MM.1S (cell line): ENCODE measurements around the gene ATP8B1.
A peak's percentile ranks its signal among the peaks of the same experiment; 100 is the strongest.

Source experiments
- DNase-seq: peaks from one replicate; pipeline ENCODE4 v3.0.0-alpha.2; 2015
- H2AFZ ChIP-seq: fragments of 300-600 bp; sonication (generic); 2 replicates; pipeline ENCODE4 v1.6.0; 2016; ENCODE audit warnings: antibody characterized with exemption, low read length
- H3F3A ChIP-seq: fragments of 300-600 bp; sonication (generic); 2 replicates; pipeline ENCODE4 v1.6.1; 2016; ENCODE audit warnings: mild to moderate bottlenecking, antibody characterized with exemption, low read length, moderate library complexity, mixed read lengths; ENCODE audit not compliant: insufficient read depth
- H3K27ac ChIP-seq: fragments of 300-600 bp; sonication (generic); 2 replicates; pipeline ENCODE4 v1.5.1; 2016; ENCODE audit warnings: mild to moderate bottlenecking, low read length
- H3K27me3 ChIP-seq: fragments of 300-600 bp; sonication (generic); replicated peaks from 2 replicates; pipeline ENCODE4 v1.6.0; 2016; ENCODE audit warnings: low read length; ENCODE audit not compliant: insufficient read depth
- H3K36me3 ChIP-seq: fragments of 300-600 bp; sonication (generic); replicated peaks from 2 replicates; pipeline ENCODE4 v1.6.1; 2016; ENCODE audit warnings: mild to moderate bottlenecking, low read length, mixed read lengths; ENCODE audit not compliant: insufficient read depth
- H3K4me1 ChIP-seq: fragments of 300-600 bp; sonication (generic); 2 replicates; pipeline ENCODE4 v1.6.1; 2016; ENCODE audit warnings: low read length, mixed read lengths
- H3K4me2 ChIP-seq: fragments of 300-600 bp; sonication (generic); 2 replicates; pipeline ENCODE4 v1.6.0; 2016; ENCODE audit warnings: low read depth, low read length
- H3K4me3 ChIP-seq: fragments of 300-600 bp; sonication (generic); 2 replicates; pipeline ENCODE4 v1.5.1; 2016; ENCODE audit warnings: low read length, mixed read lengths
- H3K79me2 ChIP-seq: fragments of 300-600 bp; sonication (generic); 2 replicates; pipeline ENCODE4 v1.6.1; 2016; ENCODE audit warnings: mixed run types, low read length, mixed read lengths
- H3K9ac ChIP-seq: fragments of 300-600 bp; sonication (generic); 2 replicates; pipeline ENCODE4 v1.6.1; 2016; ENCODE audit warnings: low read length, mixed read lengths
- H3K9me2 ChIP-seq: fragments of 300-600 bp; sonication (generic); replicated peaks from 2 replicates; pipeline ENCODE4 v1.6.1; 2016; ENCODE audit warnings: mild to moderate bottlenecking, low read length, mixed read lengths; ENCODE audit not compliant: insufficient read depth
- H3K9me3 ChIP-seq: fragments of 300-600 bp; sonication (generic); replicated peaks from 2 replicates; pipeline ENCODE4 v1.6.1; 2016; ENCODE audit warnings: mild to moderate bottlenecking, low read length, mixed read lengths; ENCODE audit not compliant: insufficient read depth
- H4K20me1 ChIP-seq: fragments of 300-600 bp; sonication (generic); 2 replicates; pipeline ENCODE4 v1.6.1; 2016; ENCODE audit warnings: mild to moderate bottlenecking, low read length, moderate library complexity, mixed read lengths; ENCODE audit not compliant: insufficient read depth
- CTCF ChIP-seq: fragments of 300-600 bp; sonication (generic); IDR thresholded peaks from 2 replicates; pipeline ENCODE4 v1.5.1; 2016; ENCODE audit warnings: antibody characterized with exemption, low read length, mixed read lengths
- EZH2 ChIP-seq: fragments of 300-600 bp; sonication (generic); optimal IDR thresholded peaks from 2 replicates; pipeline ENCODE3; 2017; ENCODE audit warnings: low read depth, mild to moderate bottlenecking, antibody characterized with exemption, low read length, mixed read lengths
- EZH2phosphoT487 ChIP-seq: fragments of 300-600 bp; sonication (generic); IDR thresholded peaks from 2 replicates; pipeline ENCODE4 v1.6.1; 2018; ENCODE audit warnings: antibody characterized with exemption, low read length

The ATP8B1 gene

GRCh38 chr18:57836557-57836956 lies 33.4 kb upstream of the ATP8B1 start:
- no peaks in the 10 kb centered on the region for H4K20me1 ChIP-seq
- H3K79me2 ChIP-seq, result no peaks in the 10 kb centered on the region
- H3K4me3 ChIP-seq, result no peak overlapping the region
- H3K36me3 ChIP-seq, result no peaks in the 10 kb centered on the region
- no peak overlapping the region for H3K9ac ChIP-seq
- H3K9me3 ChIP-seq, result no peaks in the 10 kb centered on the region
- TF ChIP-seq CTCF (no peak), EZH2 (no peak), EZH2phosphoT487 (no peak)
- H3K4me2 ChIP-seq, result no peak overlapping the region
- H3K27me3 ChIP-seq, result no peaks in the 10 kb centered on the region
- H3K9me2 ChIP-seq, result no peaks in the 10 kb centered on the region
- no peak overlapping the region for H2AFZ ChIP-seq
- peaks cover 18% of the 10 kb centered on the region for H3F3A ChIP-seq
- no peak overlapping the region for H3K27ac ChIP-seq
- DNase-seq, result no peak
- H3K4me1 ChIP-seq, result peaks cover 7% of the 10 kb centered on the region

- Histone ChIP-seq H3K9me2 (no peaks in the 10 kb centered on the region), H3K4me1 (peaks cover 7% of the 10 kb centered on the region), H3K4me3 (no peak overlapping the region), H3K36me3 (no peaks in the 10 kb centered on the region), H3K27me3 (no peaks in the 10 kb centered on the region), H3K4me2 (no peak overlapping the region), H3K9me3 (no peaks in the 10 kb centered on the region), H2AFZ (no peak overlapping the region), H3K9ac (no peak overlapping the region), H3F3A (peaks cover 18% of the 10 kb centered on the region), H4K20me1 (no peaks in the 10 kb centered on the region), H3K79me2 (no peaks in the 10 kb centered on the region), H3K27ac (no peak overlapping the region)
- no peak for DNase-seq
- no peak for TF ChIP-seq CTCF
- TF ChIP-seq EZH2, result no peak
- TF ChIP-seq EZH2phosphoT487, result no peak
These were observed 32.8 kb upstream of the ATP8B1 start for GRCh38 chr18:57835904-57836303.

GRCh38 chr18:57834616-57835015 lies 31.5 kb upstream of the ATP8B1 start:
- peaks cover 7% of the 10 kb centered on the region for H3K4me1 ChIP-seq
- H3K4me2 ChIP-seq, result peak overlapping the region; percentile 98; the same call in 1 of the 2 replicates
- no peaks in the 10 kb centered on the region for H3K79me2 ChIP-seq
- H3K27ac ChIP-seq, result peak overlapping the region; percentile 97; the same call in 1 of the 2 replicates
- H3K9me3 ChIP-seq, result no peaks in the 10 kb centered on the region
- no peaks in the 10 kb centered on the region for H3K9me2 ChIP-seq
- no peak for TF ChIP-seq CTCF
- no peak for TF ChIP-seq EZH2phosphoT487
- no peak for TF ChIP-seq EZH2
- no peaks in the 10 kb centered on the region for H3K27me3 ChIP-seq
- H4K20me1 ChIP-seq, result no peaks in the 10 kb centered on the region
- H2AFZ ChIP-seq, result no peak overlapping the region
- no peak overlapping the region for H3K9ac ChIP-seq
- H3K4me3 ChIP-seq, result no peak overlapping the region
- H3F3A ChIP-seq, result peaks cover 18% of the 10 kb centered on the region
- no peaks in the 10 kb centered on the region for H3K36me3 ChIP-seq
- no peak for DNase-seq
